ENCODE results near the gene NTM. TPM values are rescaled to one million over a fixed set of nuclear protein-coding genes. Genes with fewer than 3 reads are reported as not detected.

The NTM gene
- total RNA-seq, 1 experiment from 2014 or later: 0.73 TPM

DNA sequence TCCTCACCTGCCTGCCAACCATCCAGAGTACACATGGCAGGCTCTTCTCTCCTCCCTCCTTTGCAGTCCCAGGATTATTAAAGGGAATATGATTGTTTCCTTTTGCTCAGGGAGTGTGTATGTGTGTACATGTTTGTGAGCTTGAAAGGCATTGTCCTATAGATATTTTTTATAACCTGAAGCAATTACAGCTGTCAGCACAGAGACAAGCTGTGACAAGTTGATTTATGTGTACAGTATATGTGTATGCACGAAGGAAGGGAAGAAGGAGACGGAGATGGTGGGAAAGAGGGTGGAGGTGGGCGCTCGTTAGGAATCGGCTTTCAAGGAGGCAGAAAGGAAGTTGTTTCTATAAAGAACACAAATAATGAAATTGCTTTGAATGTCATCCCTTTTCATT, 537.0 kb downstream of the NTM start:
- CTCF ChIA-PET: no interaction called here
- H3K27me3 Mint-ChIP-seq (ENCODE audit: insufficient read depth, unreplicated experiment): peaks cover 8% of the 10 kb centered on the region
- Histone ChIP-seq H3K4me1 (no peaks in the 10 kb centered on the region), H3K36me3 (ENCODE audit: control insufficient read depth, insufficient read depth, low read length) (no peaks in the 10 kb centered on the region), H3K9me3 (no peaks in the 10 kb centered on the region), H3K27me3 (replicated peaks; ENCODE audit: control insufficient read depth, insufficient read depth, low read length) (no peaks in the 10 kb centered on the region), H3K4me3 (ENCODE audit: low read depth, low read length) (no peak overlapping the region)
- H3K4me3 Mint-ChIP-seq (ENCODE audit: unreplicated experiment): no peak overlapping the region
- TF ChIP-seq, protein P1, sequence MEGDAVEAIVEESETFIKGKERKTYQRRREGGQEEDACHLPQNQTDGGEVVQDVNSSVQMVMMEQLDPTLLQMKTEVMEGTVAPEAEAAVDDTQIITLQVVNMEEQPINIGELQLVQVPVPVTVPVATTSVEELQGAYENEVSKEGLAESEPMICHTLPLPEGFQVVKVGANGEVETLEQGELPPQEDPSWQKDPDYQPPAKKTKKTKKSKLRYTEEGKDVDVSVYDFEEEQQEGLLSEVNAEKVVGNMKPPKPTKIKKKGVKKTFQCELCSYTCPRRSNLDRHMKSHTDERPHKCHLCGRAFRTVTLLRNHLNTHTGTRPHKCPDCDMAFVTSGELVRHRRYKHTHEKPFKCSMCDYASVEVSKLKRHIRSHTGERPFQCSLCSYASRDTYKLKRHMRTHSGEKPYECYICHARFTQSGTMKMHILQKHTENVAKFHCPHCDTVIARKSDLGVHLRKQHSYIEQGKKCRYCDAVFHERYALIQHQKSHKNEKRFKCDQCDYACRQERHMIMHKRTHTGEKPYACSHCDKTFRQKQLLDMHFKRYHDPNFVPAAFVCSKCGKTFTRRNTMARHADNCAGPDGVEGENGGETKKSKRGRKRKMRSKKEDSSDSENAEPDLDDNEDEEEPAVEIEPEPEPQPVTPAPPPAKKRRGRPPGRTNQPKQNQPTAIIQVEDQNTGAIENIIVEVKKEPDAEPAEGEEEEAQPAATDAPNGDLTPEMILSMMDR (IDR thresholded peaks at IDR 0.05; ENCODE audit: insufficient read depth in 1 of 2, low read depth in 1 of 2, low read length in 1 of 2, severe bottlenecking in 1 of 2, unreplicated experiment in 1 of 2): no peak
- H3K36me3 Mint-ChIP-seq (ENCODE audit: insufficient read depth, unreplicated experiment): no peaks in the 10 kb centered on the region
- no peaks in the 10 kb centered on the region for H3K9me3 Mint-ChIP-seq (ENCODE audit: unreplicated experiment)
- intact Hi-C loops (cut with micrococcal nuclease; ENCODE audit: unreplicated experiment): no loop called here
- H3K27ac Mint-ChIP-seq (ENCODE audit: unreplicated experiment): no peak overlapping the region
- no peak for DNase-seq
- POLR2A ChIA-PET: no interaction called here
- BruUV-seq (replicated peaks): no TSS peak
- no peaks in the 10 kb centered on the region for H3K4me1 Mint-ChIP-seq (ENCODE audit: low read depth, unreplicated experiment)

GRCh38 chr11:131908316-131908715, 537.9 kb downstream of the NTM start:
- no peaks in the 10 kb centered on the region for H3K9me3 ChIP-seq
- no peak overlapping the region for H3K4me3 Mint-ChIP-seq (ENCODE audit: unreplicated experiment)
- intact Hi-C loops (cut with micrococcal nuclease; ENCODE audit: unreplicated experiment): no loop called here
- no peaks in the 10 kb centered on the region for H3K27me3 ChIP-seq (replicated peaks; ENCODE audit: control insufficient read depth, insufficient read depth, low read length)
- no peaks in the 10 kb centered on the region for H3K4me1 ChIP-seq
- ChIA-PET POLR2A (no interaction called here), CTCF (no interaction called here)
- BruUV-seq (replicated peaks): no TSS peak
- no peaks in the 10 kb centered on the region for H3K36me3 Mint-ChIP-seq (ENCODE audit: insufficient read depth, unreplicated experiment)
- no peaks in the 10 kb centered on the region for H3K4me1 Mint-ChIP-seq (ENCODE audit: low read depth, unreplicated experiment)
- TF ChIP-seq, protein P1 (IDR thresholded peaks at IDR 0.05; ENCODE audit: insufficient read depth in 1 of 2, low read depth in 1 of 2, low read length in 1 of 2, severe bottlenecking in 1 of 2, unreplicated experiment in 1 of 2): no peak
- H3K27ac Mint-ChIP-seq (ENCODE audit: unreplicated experiment): no peak overlapping the region
- peaks cover 8% of the 10 kb centered on the region for H3K27me3 Mint-ChIP-seq (ENCODE audit: insufficient read depth, unreplicated experiment)
- H3K36me3 ChIP-seq (ENCODE audit: control insufficient read depth, insufficient read depth, low read length): no peaks in the 10 kb centered on the region
- no peaks in the 10 kb centered on the region for H3K9me3 Mint-ChIP-seq (ENCODE audit: unreplicated experiment)
- no peak overlapping the region for H3K4me3 ChIP-seq (ENCODE audit: low read depth, low read length)
- DNase-seq: no peak

DNA sequence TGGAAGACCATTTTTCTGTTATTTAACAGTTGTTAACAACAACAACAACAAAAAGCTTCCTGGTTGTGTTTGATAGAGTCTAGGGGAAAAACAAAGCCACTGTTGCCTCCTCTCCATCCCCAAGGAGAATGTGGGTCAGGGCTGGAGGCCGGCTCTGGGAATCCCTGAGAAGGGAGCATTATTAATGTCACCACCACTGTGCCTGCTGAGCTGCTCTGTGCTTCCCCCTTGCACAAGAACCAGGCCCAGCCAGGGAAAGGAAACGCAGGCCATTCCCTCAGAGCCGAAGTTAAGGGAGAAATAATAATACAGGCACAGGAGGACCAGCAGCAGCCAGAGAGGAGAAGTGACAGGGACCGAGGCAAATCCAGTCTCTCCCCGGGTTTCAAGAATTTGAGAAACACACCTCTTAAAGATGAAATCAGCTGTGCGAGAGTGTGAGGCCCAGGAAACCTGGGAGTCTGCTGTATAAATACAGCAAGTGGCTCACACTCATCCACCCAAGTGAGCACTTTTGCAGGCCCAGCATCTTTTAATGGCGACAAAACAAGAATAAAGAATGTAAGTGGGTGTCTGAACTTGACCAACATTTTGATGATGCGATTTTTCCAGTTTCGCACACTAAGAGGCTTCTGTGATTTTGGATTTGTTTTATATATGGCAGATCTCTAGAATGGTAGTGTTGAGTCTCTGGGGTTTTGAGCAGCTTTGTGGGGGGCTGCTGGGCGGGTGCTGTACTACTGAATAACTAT, 539.2 kb downstream of the NTM start:
- no peak overlapping the region for H3K4me3 Mint-ChIP-seq (ENCODE audit: unreplicated experiment)
- BruUV-seq (replicated peaks): no TSS peak
- intact Hi-C loops (cut with micrococcal nuclease; ENCODE audit: unreplicated experiment): no loop called here
- H3K9me3 ChIP-seq: no peaks in the 10 kb centered on the region
- ChIA-PET POLR2A (no interaction called here), CTCF (no interaction called here)
- no peaks in the 10 kb centered on the region for H3K36me3 Mint-ChIP-seq (ENCODE audit: insufficient read depth, unreplicated experiment)
- H3K4me1 ChIP-seq: no peaks in the 10 kb centered on the region
- no peaks in the 10 kb centered on the region for H3K4me1 Mint-ChIP-seq (ENCODE audit: low read depth, unreplicated experiment)
- no peaks in the 10 kb centered on the region for H3K9me3 Mint-ChIP-seq (ENCODE audit: unreplicated experiment)
- DNase-seq: no peak
- no peaks in the 10 kb centered on the region for H3K27me3 ChIP-seq (replicated peaks; ENCODE audit: control insufficient read depth, insufficient read depth, low read length)
- H3K27ac Mint-ChIP-seq (ENCODE audit: unreplicated experiment): no peak overlapping the region
- no peaks in the 10 kb centered on the region for H3K36me3 ChIP-seq (ENCODE audit: control insufficient read depth, insufficient read depth, low read length)
- TF ChIP-seq, protein P1 (IDR thresholded peaks at IDR 0.05; ENCODE audit: insufficient read depth in 1 of 2, low read depth in 1 of 2, low read length in 1 of 2, severe bottlenecking in 1 of 2, unreplicated experiment in 1 of 2): no peak
- no peak overlapping the region for H3K4me3 ChIP-seq (ENCODE audit: low read depth, low read length)
- peaks cover 8% of the 10 kb centered on the region for H3K27me3 Mint-ChIP-seq (ENCODE audit: insufficient read depth, unreplicated experiment)

Data from Caco-2 (cell line).